OCI-LY1 (cell line): ENCODE data around the gene SEMA4C.

Experiments
- H2AFZ ChIP-seq: fragments of 200-600 bp; sonication (generic), shearing (Covaris generic); 2 replicates; pipeline ENCODE4 v1.6.0; 2014; ENCODE audit warnings: antibody characterized with exemption, mild to moderate bottlenecking, low read length
- H3F3A ChIP-seq: fragments of 200-600 bp; sonication (generic), shearing (Covaris generic); 2 replicates; pipeline ENCODE4 v1.6.0; 2014; ENCODE audit warnings: mild to moderate bottlenecking, antibody characterized with exemption, low read length, moderate library complexity; ENCODE audit not compliant: insufficient read depth
- H3K27ac ChIP-seq: fragments of 200-600 bp; sonication (generic); 2 replicates; pipeline ENCODE4 v1.5.1; 2014; ENCODE audit warnings: low read length, mixed run types, mild to moderate bottlenecking, low read depth; ENCODE audit not compliant: poor library complexity, severe bottlenecking
- H3K27me3 ChIP-seq: fragments of 200-600 bp; sonication (generic); 2 replicates; pipeline ENCODE4 v1.6.0; 2014; ENCODE audit warnings: antibody characterized with exemption, mild to moderate bottlenecking, low read length, moderate library complexity; ENCODE audit not compliant: insufficient read depth
- H3K36me3 ChIP-seq: fragments of 200-600 bp; sonication (generic); 2 replicates; pipeline ENCODE4 v1.6.1; 2014; ENCODE audit warnings: mild to moderate bottlenecking, antibody characterized with exemption, low read length, moderate library complexity, mixed read lengths; ENCODE audit not compliant: insufficient read depth
- H3K4me1 ChIP-seq: fragments of 200-600 bp; sonication (generic); 2 replicates; pipeline ENCODE4 v1.5.1; 2014; ENCODE audit warnings: mild to moderate bottlenecking, low read length, moderate library complexity; ENCODE audit not compliant: insufficient read depth, severe bottlenecking
- H3K4me2 ChIP-seq: fragments of 200-600 bp; sonication (generic), shearing (Covaris generic); 2 replicates; pipeline ENCODE4 v1.6.1; 2014; ENCODE audit warnings: low read length
- H3K4me3 ChIP-seq: fragments of 200-600 bp; sonication (generic); 2 replicates; pipeline ENCODE4 v1.5.1; 2014; ENCODE audit warnings: low read length, low read depth, mild to moderate bottlenecking, mixed read lengths; ENCODE audit not compliant: poor library complexity, severe bottlenecking
- H3K79me2 ChIP-seq: fragments of 200-600 bp; shearing (Covaris generic); 2 replicates; pipeline ENCODE4 v1.6.1; 2016; ENCODE audit warnings: mixed run types, low read length, mixed read lengths; ENCODE audit not compliant: insufficient read depth
- H3K9ac ChIP-seq: fragments of 200-600 bp; sonication (generic), shearing (Covaris generic); 2 replicates; pipeline ENCODE4 v1.6.1; 2014; ENCODE audit warnings: mild to moderate bottlenecking, low read length, mixed read lengths
- H3K9me2 ChIP-seq: fragments of 200-600 bp; sonication (generic), shearing (Covaris generic); 2 replicates; pipeline ENCODE4 v1.6.1; 2014; ENCODE audit warnings: low read depth, mild to moderate bottlenecking, low read length, mixed read lengths
- H3K9me3 ChIP-seq: fragments of 200-600 bp; shearing (Covaris generic); 2 replicates; pipeline ENCODE4 v1.6.1; 2014; ENCODE audit warnings: low read length, mixed read lengths
- H4K20me1 ChIP-seq: fragments of 200-600 bp; sonication (generic), shearing (Covaris generic); 2 replicates; pipeline ENCODE4 v1.6.0; 2016; ENCODE audit warnings: mild to moderate bottlenecking, low read length; ENCODE audit not compliant: insufficient read depth
- EZH2 ChIP-seq: fragments of 200-600 bp; sonication (generic), shearing (Covaris generic); IDR thresholded peaks from 2 replicates; pipeline ENCODE4 v1.8.0; 2017; ENCODE audit warnings: borderline replicate concordance, mixed run types, mild to moderate bottlenecking, antibody characterized with exemption, low read length, moderate library complexity, mixed read lengths
- TF ChIP-seq, protein P1 (sequence below): fragments of 200-600 bp; sonication (generic), shearing (Covaris generic); IDR thresholded peaks from 2 replicates; pipeline ENCODE4 v1.5.1; 2017; ENCODE audit warnings: mild to moderate bottlenecking, antibody characterized with exemption, low read length, moderate library complexity, mixed read lengths

Gene SEMA4C

DNA sequence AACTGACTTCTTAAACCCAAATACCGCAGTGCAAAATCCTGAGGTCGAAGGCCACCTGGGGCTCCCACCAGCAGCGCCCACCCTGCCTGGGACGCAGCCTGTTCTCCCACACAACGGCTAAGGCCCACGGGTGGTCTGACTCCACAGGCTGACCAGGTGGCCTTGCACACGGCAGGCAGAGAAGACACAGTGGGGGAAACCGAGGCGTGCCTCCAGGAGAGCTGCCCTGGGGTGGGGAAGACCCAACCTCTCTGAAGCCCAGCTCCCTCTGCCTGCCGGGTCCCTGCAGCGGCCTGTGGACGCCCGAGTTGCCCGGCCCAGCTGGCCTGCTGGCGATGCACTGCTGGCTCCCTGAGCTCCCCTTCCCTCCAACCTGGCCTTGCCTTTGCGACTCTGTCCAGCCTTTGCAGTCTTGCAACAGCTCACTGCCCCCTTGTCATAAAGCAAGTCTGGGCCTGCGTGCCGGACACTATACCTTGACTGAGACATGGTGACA is 9.7 kb upstream of the SEMA4C start:
- H3K9me2 ChIP-seq: no peaks in the 10 kb centered on the region
- no peaks in the 10 kb centered on the region for H3F3A ChIP-seq
- no peaks in the 10 kb centered on the region for H4K20me1 ChIP-seq
- H3K79me2 ChIP-seq: no peaks in the 10 kb centered on the region
- no peak overlapping the region for H3K4me2 ChIP-seq
- H3K27me3 ChIP-seq: peaks cover 12% of the 10 kb centered on the region
- H2AFZ ChIP-seq: no peak overlapping the region
- no peaks in the 10 kb centered on the region for H3K36me3 ChIP-seq
- no peak overlapping the region for H3K27ac ChIP-seq
- H3K4me1 ChIP-seq: peaks cover under 1% of the 10 kb centered on the region
- no peak for TF ChIP-seq EZH2
- TF ChIP-seq, protein P1, sequence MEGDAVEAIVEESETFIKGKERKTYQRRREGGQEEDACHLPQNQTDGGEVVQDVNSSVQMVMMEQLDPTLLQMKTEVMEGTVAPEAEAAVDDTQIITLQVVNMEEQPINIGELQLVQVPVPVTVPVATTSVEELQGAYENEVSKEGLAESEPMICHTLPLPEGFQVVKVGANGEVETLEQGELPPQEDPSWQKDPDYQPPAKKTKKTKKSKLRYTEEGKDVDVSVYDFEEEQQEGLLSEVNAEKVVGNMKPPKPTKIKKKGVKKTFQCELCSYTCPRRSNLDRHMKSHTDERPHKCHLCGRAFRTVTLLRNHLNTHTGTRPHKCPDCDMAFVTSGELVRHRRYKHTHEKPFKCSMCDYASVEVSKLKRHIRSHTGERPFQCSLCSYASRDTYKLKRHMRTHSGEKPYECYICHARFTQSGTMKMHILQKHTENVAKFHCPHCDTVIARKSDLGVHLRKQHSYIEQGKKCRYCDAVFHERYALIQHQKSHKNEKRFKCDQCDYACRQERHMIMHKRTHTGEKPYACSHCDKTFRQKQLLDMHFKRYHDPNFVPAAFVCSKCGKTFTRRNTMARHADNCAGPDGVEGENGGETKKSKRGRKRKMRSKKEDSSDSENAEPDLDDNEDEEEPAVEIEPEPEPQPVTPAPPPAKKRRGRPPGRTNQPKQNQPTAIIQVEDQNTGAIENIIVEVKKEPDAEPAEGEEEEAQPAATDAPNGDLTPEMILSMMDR: no peak
- H3K9me3 ChIP-seq: no peaks in the 10 kb centered on the region
- H3K9ac ChIP-seq: no peak overlapping the region
- no peak overlapping the region for H3K4me3 ChIP-seq

GRCh38 chr2:96878796-96879544 is 9.1 kb upstream of the SEMA4C start:
- H3K27ac ChIP-seq: no peak overlapping the region
- H2AFZ ChIP-seq: no peak overlapping the region
- H3K4me3 ChIP-seq: no peak overlapping the region
- H3K4me1 ChIP-seq: peaks cover 5% of the 10 kb centered on the region
- no peaks in the 10 kb centered on the region for H3K36me3 ChIP-seq
- no peak overlapping the region for H3K9ac ChIP-seq
- H3K27me3 ChIP-seq: peaks cover 13% of the 10 kb centered on the region
- no peak overlapping the region for H3K4me2 ChIP-seq
- no peaks in the 10 kb centered on the region for H3K79me2 ChIP-seq
- H3K9me2 ChIP-seq: no peaks in the 10 kb centered on the region
- no peaks in the 10 kb centered on the region for H4K20me1 ChIP-seq
- TF ChIP-seq, protein P1: no peak
- no peak for TF ChIP-seq EZH2
- H3F3A ChIP-seq: no peaks in the 10 kb centered on the region
- H3K9me3 ChIP-seq: no peaks in the 10 kb centered on the region

DNA sequence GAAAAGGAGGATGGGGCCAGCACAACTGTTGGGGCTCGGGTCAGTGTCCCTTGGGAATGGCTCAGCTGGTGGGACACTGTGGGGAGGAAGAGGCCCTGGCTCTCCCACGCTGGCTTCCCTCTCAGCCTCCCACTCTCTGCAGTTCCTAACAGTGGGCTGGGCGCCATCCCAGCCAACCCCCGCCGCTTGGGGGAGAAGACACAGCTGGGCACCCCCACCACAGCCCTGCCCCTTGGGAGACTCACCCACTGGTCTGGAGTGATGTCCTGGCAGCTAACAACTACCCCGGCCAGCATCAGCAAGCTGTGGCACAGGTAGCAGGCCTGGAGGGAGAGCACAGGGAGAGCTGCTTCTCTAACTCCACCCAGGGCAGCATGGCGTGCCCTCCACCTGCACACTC is 8.3 kb upstream of the SEMA4C start:
- H3K4me1 ChIP-seq: peaks cover 5% of the 10 kb centered on the region
- no peaks in the 10 kb centered on the region for H3K9me2 ChIP-seq
- H3F3A ChIP-seq: no peaks in the 10 kb centered on the region
- H3K4me2 ChIP-seq: no peak overlapping the region
- no peaks in the 10 kb centered on the region for H3K79me2 ChIP-seq
- H3K27ac ChIP-seq: no peak overlapping the region
- no peak overlapping the region for H2AFZ ChIP-seq
- H3K4me3 ChIP-seq: no peak overlapping the region
- H3K9ac ChIP-seq: no peak overlapping the region
- H3K27me3 ChIP-seq: peaks cover 19% of the 10 kb centered on the region
- H3K9me3 ChIP-seq: no peaks in the 10 kb centered on the region
- no peaks in the 10 kb centered on the region for H4K20me1 ChIP-seq
- no peaks in the 10 kb centered on the region for H3K36me3 ChIP-seq
- TF ChIP-seq, protein P1: no peak
- TF ChIP-seq EZH2: no peak
